IPS-20b (cell line): ENCODE data around the gene LRRC4B.

Source experiments
- H3K27ac ChIP-seq: one replicate; pipeline ENCODE4 v1.5.1; 2013; ENCODE audit warnings: low read length
- H3K27me3 ChIP-seq: 2 replicates; pipeline ENCODE4 v1.6.1; 2013; ENCODE audit warnings: mild to moderate bottlenecking, low read length, inconsistent platforms; ENCODE audit not compliant: insufficient read depth
- H3K36me3 ChIP-seq: 2 replicates; pipeline ENCODE4 v1.6.1; 2013; ENCODE audit warnings: low read depth, mild to moderate bottlenecking, inconsistent platforms, low read length, moderate library complexity; ENCODE audit not compliant: insufficient read depth
- H3K4me1 ChIP-seq: 2 replicates; pipeline ENCODE4 v1.6.1; 2013; ENCODE audit warnings: mild to moderate bottlenecking, control low read depth, inconsistent platforms, low read length, moderate library complexity; ENCODE audit not compliant: insufficient read depth
- H3K4me3 ChIP-seq: 2 replicates; pipeline ENCODE4 v1.5.1; 2013; ENCODE audit warnings: mild to moderate bottlenecking, low read length, inconsistent platforms
- H3K9ac ChIP-seq: 2 replicates; pipeline ENCODE4 v1.6.1; 2013; ENCODE audit warnings: low read depth, mild to moderate bottlenecking, inconsistent platforms, low read length, moderate library complexity
- H3K9me3 ChIP-seq: 2 replicates; pipeline ENCODE4 v1.6.1; 2013; ENCODE audit warnings: mild to moderate bottlenecking, low read depth, low read length, inconsistent platforms; ENCODE audit not compliant: insufficient read depth

LRRC4B gene

GRCh38 chr19:50557009-50557613 is 11.1 kb downstream of the LRRC4B start:
- Histone ChIP-seq H3K4me3 (peak overlapping the region; percentile 69; the same call in 1 of the 2 replicates), H3K27me3 (peaks cover 32% of the 10 kb centered on the region), H3K36me3 (no peaks in the 10 kb centered on the region), H3K27ac (no peak overlapping the region), H3K9ac (no peak overlapping the region), H3K4me1 (no peaks in the 10 kb centered on the region), H3K9me3 (peaks cover 36% of the 10 kb centered on the region)

DNA sequence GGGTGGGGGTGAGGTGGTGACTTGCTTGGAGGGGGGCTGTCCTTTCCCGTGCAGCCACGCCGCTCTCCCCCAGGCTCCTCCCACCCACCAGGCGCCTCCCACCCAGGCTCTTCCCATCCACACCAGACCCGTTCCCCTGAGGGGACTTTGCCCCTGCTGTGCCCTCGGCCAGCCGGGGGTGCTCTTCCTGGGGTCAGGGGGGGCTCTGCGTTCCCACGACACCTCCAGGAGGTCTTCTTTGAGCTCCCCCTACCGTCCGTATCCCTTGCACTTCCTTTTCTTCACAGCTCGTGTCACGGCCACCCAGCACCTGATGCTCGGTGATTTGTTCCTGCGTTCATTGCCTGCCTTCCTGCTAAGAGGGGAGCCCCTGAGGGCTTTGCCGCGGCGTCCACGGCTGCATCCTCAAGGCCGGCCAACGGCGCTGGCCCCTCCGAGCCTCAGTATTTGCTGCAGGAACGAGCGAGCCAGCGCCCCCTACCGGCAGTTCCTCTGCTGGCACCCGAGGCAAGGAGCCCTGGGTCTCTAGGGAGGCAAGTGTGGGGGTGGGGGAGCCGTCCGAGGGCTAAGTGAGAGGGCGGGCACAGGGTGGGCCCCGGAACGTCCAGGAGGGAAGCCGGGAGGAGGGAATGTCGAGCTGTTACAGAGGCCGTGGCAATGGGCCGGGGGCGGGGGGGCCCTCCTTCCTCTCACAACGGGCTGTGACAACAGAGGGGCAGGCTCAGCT is 11.8 kb downstream of the LRRC4B start:
- Histone ChIP-seq H3K9ac (no peak overlapping the region; the same call in 1 of the 2 replicates), H3K27ac (no peak overlapping the region), H3K36me3 (no peaks in the 10 kb centered on the region), H3K27me3 (peaks cover 39% of the 10 kb centered on the region), H3K4me3 (peak overlapping the region; percentile 69), H3K4me1 (no peaks in the 10 kb centered on the region), H3K9me3 (peaks cover 39% of the 10 kb centered on the region)

- Histone ChIP-seq H3K9ac (no peak overlapping the region), H3K9me3 (peaks cover 35% of the 10 kb centered on the region), H3K4me1 (no peaks in the 10 kb centered on the region), H3K4me3 (peak overlapping the region; percentile 69; the same call in 1 of the 2 replicates), H3K27me3 (peaks cover 45% of the 10 kb centered on the region), H3K36me3 (no peaks in the 10 kb centered on the region), H3K27ac (no peak overlapping the region)
These were observed 12.6 kb downstream of the LRRC4B start for GRCh38 chr19:50555450-50556281.

DNA sequence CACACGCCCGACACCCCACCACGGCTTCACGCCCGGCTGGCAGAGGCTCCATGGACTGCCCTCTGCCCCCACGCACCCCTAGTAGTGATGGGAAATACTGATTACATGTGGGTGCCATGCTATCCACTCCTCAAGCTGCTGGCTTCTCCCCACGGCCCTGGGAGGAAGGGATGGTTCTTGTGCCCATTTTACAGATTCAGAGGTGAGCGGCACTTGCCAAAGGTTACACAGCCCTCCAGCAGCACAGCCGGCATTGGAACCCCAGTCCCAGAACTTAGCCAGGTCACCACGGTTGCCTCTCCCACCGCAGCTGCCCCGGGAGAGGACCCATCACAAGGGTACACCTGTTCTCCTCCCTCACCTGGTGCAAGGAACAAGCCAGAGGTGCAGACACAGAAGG is 13.2 kb downstream of the LRRC4B start:
- no peaks in the 10 kb centered on the region for H3K4me1 ChIP-seq
- no peak overlapping the region for H3K4me3 ChIP-seq
- H3K27me3 ChIP-seq = peaks cover 51% of the 10 kb centered on the region
- H3K9me3 ChIP-seq = peaks cover 35% of the 10 kb centered on the region
- H3K27ac ChIP-seq = no peak overlapping the region
- no peaks in the 10 kb centered on the region for H3K36me3 ChIP-seq
- H3K9ac ChIP-seq = no peak overlapping the region

- H3K36me3 ChIP-seq = no peaks in the 10 kb centered on the region
- no peak overlapping the region for H3K9ac ChIP-seq
- H3K4me1 ChIP-seq = no peaks in the 10 kb centered on the region
- no peak overlapping the region for H3K4me3 ChIP-seq
- peaks cover 59% of the 10 kb centered on the region for H3K27me3 ChIP-seq
- H3K9me3 ChIP-seq = peaks cover 35% of the 10 kb centered on the region
- H3K27ac ChIP-seq = no peak overlapping the region
These were observed 14.0 kb downstream of the LRRC4B start for GRCh38 chr19:50554212-50554611.

DNA sequence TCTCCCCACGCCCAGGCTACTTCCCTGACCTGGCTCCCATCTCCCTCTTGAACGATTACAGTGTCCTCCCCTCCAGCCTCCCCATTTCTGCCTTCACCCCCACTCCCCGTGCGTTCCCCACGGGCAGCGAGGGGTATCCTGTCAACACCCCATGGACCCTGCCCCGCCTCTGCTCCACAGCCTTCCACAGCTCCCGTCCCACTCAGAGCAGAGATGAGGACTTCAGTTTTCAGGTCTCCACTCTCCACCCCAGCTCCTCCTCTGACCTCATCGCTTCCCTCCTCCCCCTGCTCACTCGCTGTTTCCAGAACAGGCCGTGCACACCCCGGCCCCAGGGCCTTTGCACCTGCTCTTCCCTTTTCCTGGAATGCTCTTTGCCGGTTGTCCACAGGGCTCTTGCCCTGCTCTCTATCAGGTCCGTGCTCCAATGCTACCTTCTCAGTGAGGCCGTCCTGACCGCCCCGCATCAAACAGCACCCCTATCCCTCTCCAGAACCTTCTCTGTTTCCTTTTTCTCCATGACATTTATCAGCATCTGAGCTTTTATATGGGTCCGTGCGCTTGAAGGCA is 15.0 kb downstream of the LRRC4B start:
- Histone ChIP-seq H3K9ac (no peak overlapping the region), H3K27ac (no peak overlapping the region), H3K36me3 (no peaks in the 10 kb centered on the region), H3K9me3 (peaks cover 32% of the 10 kb centered on the region), H3K4me3 (no peak overlapping the region), H3K4me1 (no peaks in the 10 kb centered on the region), H3K27me3 (peaks cover 59% of the 10 kb centered on the region)

GRCh38 chr19:50552540-50552939 is 15.7 kb downstream of the LRRC4B start:
- Histone ChIP-seq H3K4me3 (no peak overlapping the region), H3K27me3 (peaks cover 59% of the 10 kb centered on the region), H3K4me1 (no peaks in the 10 kb centered on the region), H3K36me3 (no peaks in the 10 kb centered on the region), H3K27ac (no peak overlapping the region), H3K9me3 (peaks cover 32% of the 10 kb centered on the region), H3K9ac (no peak overlapping the region)

DNA sequence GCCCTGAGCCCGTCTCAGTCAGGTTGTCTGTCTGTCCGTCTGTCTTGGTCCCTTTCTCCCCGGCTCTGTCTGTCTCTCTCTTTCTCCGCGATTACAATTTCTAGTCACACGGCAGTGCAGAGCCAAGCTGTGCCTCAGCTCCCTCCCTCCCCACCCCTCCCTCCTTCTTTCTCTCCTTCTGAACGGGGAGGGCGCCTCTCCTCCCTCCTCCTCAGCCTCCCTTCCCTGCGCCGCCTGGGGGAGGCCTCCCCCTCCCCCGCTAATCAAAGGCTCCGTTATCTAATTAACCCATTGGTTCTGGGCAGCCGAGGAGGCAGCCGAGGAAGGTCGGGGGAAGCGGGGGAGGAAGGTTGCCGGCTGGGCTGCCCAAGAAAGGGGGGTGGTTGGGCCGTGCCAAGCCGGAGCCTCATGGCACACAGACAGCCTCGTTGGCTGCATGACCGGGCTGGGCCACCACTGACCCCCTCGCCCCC is 16.5 kb downstream of the LRRC4B start:
- H3K4me3 ChIP-seq = peak overlapping the region; percentile 64; the same call in 1 of the 2 replicates
- H3K27ac ChIP-seq = no peak overlapping the region
- H3K4me1 ChIP-seq = no peaks in the 10 kb centered on the region
- H3K9me3 ChIP-seq = peaks cover 39% of the 10 kb centered on the region
- H3K27me3 ChIP-seq = peaks cover 59% of the 10 kb centered on the region
- H3K9ac ChIP-seq = peak overlapping the region; percentile 45; the same call in 1 of the 2 replicates
- H3K36me3 ChIP-seq = no peaks in the 10 kb centered on the region

- Histone ChIP-seq H3K27ac (no peak overlapping the region), H3K9ac (peak overlapping the region; percentile 45; the same call in 1 of the 2 replicates), H3K9me3 (peaks cover 43% of the 10 kb centered on the region), H3K4me1 (no peaks in the 10 kb centered on the region), H3K4me3 (peak overlapping the region; percentile 64; the same call in 1 of the 2 replicates), H3K36me3 (no peaks in the 10 kb centered on the region), H3K27me3 (peaks cover 59% of the 10 kb centered on the region)
These were observed 17.1 kb downstream of the LRRC4B start for GRCh38 chr19:50551034-50551714.

DNA sequence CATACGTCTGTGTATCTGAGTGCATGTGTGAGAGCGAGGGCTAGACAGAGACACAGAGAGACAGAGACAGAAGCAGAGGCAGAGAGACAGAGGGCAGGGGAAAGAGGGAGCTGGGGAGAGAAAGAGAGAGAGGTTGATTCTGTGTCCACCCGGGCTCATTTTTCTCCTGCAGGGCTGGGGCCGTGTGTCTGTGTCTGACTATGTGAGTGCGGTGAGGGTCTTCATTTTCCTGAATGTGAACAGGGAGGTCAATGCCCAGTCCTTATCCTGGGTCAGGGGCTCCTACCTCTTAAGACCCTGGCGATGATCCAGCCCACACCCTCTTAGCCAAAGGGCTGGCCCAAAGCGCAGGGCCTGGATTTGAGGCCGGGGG is 17.7 kb downstream of the LRRC4B start:
- no peak overlapping the region for H3K9ac ChIP-seq
- no peak overlapping the region; the same call in 1 of the 2 replicates for H3K4me3 ChIP-seq
- peaks cover 58% of the 10 kb centered on the region for H3K27me3 ChIP-seq

More for the DNA sequence above, 17.7 kb downstream of the LRRC4B start:
- H3K4me1 ChIP-seq = no peaks in the 10 kb centered on the region
- peaks cover 43% of the 10 kb centered on the region for H3K9me3 ChIP-seq
- H3K27ac ChIP-seq = no peak overlapping the region
- no peaks in the 10 kb centered on the region for H3K36me3 ChIP-seq
